ENCODE measurements around the gene TSBP1.
"Not testable (repeated sequence)": the region's sequence is repeated elsewhere in the genome, so short reads cannot be mapped to it uniquely, and the experiment has no call there.

Gene TSBP1

DNA sequence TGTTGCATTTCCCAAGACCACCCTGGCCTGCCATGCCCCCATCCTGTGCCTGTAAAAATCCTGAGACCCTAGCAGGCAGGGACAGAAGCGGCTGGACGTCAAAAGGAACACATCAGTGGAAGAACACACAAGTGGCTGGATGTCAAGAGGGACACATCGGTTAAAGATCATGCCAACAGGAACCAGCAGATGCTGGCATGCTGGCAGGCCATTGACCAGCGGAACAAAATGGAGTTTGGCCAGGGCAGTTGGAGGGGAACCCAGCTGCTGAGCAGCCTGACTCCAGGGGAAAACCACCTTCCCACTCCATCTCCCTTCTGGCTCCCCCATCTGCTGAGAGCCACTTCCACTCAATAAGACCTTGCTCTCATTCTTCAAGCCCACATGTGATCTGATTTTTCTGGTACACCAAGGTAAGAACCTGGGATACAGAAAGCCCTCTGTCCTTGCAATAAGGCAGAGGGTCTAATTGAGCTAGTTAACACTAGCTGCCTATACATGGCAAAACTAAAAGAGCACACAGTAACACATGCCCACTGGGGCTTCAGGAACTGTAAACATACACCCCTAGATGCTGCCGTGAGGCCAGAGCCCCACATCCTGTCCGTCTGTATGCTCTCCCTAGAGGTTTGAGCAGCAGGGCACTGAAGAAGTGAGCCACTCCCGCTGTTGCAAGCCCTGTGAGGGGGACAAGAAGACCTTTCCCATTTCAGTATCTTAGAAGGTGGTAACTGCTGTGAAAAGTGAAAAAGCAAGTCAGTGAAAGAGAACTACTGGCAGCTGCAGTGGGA lies 4.2 kb upstream of the TSBP1 start:
- DNase-seq: no peak

DNA sequence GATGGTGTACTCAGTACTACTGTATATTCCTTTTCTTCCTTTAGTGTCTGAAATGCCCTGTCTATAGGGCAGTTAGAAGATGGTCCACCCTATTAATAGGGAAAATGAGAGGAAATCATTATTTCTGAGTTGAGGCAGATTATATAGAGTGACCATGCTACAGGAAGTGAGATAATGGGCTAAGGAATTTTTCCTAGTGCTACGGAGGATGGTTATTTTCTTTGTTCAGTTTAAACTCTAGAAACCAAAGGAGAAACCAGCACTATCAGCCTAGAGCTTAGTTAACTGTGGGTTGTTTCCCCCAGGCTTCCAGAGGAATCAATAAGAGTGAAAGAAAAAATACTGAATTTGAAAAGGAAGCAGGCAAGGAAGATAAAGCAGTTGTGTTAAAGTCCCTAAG lies 474 bp downstream of the TSBP1 start:
- no peak for DNase-seq

DNA sequence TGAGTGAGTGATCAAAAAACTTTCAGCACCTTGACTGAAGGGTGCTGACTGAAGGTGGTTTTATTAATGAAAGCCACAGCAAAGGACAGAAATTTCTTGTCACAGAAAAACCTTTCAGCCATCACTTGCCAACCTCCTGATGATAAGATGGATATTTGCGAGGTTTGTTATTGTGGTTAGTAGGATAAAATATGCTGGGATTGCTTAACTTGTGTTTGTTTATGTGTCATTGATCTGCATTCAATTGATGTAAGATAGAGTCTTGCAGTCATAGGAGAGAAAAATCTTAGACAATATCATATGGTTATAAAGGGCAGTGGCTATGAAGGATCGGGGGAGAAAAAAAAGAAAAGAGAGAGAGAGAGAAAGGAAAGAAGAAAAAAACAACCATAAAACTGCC lies 1.2 kb downstream of the TSBP1 start:
- DNase-seq: no peak

DNA sequence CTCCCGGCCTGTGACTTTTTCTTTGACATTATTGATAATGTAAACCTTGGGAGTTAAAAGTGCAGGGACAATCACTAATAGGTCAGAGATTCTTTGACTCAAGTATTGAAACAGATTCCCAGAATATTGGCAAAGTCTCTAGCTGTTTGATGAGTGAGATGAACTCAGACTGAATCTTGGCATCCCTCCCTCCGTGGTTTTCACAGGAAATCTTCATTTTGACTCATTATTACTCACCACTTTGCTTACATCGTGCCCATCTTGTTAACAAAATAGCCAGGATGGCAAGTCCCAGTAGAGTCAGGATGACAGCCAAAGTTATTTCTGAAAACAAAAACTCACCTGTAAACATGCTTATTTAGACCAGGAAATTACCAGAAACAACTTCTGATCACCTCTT lies 2.0 kb downstream of the TSBP1 start:
- DNase-seq: no peak

- DNase-seq: no peak
Measured at GRCh38 chr6:32367644-32368043, 4.1 kb downstream of the TSBP1 start.

GRCh38 chr6:32359225-32359624 lies 12.5 kb downstream of the TSBP1 start:
- not testable (repeated sequence) for DNase-seq

DNA sequence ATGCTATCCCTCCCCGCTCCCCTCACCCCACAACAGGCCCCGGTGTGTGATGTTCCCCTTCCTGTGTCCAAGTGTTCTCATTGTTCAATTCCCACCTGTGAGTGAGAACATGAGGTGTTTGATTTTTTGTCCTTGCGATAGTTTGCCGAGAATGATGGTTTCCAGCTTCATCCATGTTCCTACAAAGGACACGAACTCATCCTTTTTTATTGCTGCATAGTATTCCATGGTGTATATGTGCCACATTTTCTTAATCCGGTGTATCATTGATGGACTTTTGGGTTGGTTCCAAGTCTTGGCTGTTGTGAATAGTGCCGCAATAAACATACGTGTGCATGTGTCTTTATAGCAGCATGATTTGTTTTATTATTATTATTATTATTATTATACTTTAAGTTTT lies 13.2 kb downstream of the TSBP1 start:
- not testable (repeated sequence) for DNase-seq

- no peak for DNase-seq
Measured at GRCh38 chr6:32355018-32355417, 16.7 kb downstream of the TSBP1 start.

- DNase-seq: no peak
Measured at GRCh38 chr6:32353348-32353747, 18.4 kb downstream of the TSBP1 start.

GRCh38 chr6:32340242-32340641 lies 31.5 kb downstream of the TSBP1 start:
- no peak for DNase-seq

GRCh38 chr6:32337186-32337805 lies 34.4 kb downstream of the TSBP1 start:
- no peak for DNase-seq

GRCh38 chr6:32332433-32332832 lies 39.3 kb downstream of the TSBP1 start:
- no peak for DNase-seq

- DNase-seq: no peak
Measured at GRCh38 chr6:32329141-32329540, 42.6 kb downstream of the TSBP1 start.

DNA sequence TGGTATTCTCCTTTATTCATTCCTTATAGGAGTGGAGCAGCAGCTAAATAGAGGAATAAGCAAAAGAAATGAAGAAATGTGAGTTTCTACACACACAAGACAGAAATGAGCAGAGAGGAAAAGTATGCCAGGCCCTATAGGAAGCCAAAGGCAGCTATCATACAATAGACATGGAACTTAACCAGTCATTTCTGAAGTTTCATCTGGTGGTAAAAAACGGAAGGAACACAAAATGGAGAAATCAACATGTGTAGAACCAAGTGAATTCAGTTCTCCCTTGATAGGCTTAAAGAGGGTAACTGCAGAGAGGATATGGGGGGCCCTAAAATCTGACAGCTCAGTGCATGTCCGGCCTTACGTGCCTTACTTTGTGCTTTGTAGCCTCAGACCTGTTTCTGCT lies 44.6 kb downstream of the TSBP1 start:
- DNase-seq: no peak

- no peak for DNase-seq
Measured at GRCh38 chr6:32318501-32318900, 53.2 kb downstream of the TSBP1 start.

- no peak for DNase-seq
Measured at GRCh38 chr6:32317541-32317940, 54.2 kb downstream of the TSBP1 start.

GRCh38 chr6:32313964-32314363 lies 57.7 kb downstream of the TSBP1 start:
- DNase-seq: no peak

DNA sequence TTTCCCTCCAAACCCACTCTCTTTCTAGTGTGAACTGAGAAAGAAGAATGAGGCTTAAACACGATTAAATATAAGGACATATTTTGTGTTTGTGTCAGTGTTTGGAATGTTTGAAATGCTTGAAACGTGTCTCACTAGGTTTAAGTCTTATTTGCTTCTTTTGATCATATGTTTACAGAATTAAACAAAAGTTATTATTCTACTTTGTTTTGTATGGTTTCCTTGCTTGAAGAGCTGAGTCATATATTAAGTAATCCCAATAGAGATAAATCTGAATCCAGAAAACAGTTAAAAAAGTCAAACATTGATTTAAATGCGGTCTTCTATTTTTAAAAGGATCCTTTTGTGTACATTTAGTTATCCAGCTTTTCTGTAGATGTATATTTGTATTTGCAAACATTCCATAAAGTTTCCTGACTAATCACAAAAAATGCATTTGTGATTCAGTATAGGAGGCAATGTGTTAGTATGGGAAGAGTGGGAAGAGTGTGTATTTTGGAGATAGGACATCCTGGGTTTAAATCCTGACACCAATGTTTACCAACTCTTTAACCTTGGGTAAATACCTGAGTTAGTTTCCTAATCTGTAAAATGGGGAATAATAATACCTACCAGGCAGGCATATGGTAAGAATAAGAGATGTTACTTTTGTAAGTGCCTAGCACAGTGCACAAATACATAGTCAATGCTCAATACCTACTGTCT lies 72.9 kb downstream of the TSBP1 start:
- DNase-seq: no peak

DNA sequence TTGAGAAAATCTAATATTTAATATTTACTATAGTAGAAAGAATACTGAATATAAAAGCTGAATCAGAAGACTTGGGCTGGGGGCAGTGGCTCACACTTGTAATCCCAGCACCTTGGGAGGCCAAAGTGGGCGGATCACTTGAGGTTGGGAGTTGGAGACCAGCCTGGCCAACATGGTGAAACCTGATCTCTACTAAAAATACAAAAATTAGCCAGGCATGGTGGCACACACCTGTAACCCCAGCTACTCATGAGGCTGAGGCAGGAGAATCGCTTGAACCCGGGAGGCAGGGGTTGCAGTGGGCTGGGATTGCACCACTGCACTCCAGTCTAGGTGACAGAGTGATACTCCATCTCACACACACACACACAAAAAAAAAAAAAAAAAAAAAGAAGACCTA lies 76.7 kb downstream of the TSBP1 start:
- DNase-seq: not testable (repeated sequence)

DNA sequence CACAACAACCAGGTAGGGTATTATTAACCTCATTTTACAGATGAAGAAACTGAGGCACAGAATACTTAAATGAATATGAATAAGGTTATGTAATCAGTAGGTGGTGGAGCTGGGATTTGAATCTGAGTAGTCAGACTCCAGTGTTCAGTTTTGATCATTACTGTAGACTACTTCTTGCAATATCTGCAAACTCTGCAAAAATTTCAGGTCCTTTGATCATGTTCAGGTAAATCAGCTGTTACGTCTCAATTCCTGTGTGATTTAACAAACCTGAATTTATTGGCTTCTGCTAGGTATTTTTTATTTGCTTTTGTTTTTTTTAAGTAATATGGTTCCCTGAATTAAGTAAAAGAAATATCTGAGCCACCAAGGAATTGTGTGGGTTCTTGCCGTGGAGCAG lies 77.1 kb downstream of the TSBP1 start:
- DNase-seq: no peak

DNA sequence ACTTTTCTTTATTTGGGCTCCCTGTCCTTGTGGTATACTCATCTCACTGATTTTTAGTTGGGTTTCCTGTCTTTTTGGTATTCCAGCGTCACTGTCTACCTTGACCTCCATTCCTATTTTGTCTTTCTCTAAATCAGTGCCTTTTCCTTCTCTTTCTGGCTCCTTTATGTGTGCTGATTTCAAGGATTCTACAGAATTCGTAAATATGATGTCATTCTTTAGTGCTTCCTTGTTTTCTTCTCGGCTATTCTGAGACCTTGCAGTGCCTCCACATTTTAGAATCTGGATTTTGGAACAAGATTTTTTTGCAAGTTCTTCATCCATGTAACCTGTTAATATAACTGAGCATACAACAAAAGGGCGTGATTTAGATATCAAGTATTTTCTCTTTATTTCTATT lies 78.0 kb downstream of the TSBP1 start:
- no peak for DNase-seq

GRCh38 chr6:32291543-32291942 lies 80.2 kb downstream of the TSBP1 start:
- DNase-seq: no peak

- DNase-seq: no peak
Measured at GRCh38 chr6:32290886-32291450, 80.7 kb downstream of the TSBP1 start.

DNA sequence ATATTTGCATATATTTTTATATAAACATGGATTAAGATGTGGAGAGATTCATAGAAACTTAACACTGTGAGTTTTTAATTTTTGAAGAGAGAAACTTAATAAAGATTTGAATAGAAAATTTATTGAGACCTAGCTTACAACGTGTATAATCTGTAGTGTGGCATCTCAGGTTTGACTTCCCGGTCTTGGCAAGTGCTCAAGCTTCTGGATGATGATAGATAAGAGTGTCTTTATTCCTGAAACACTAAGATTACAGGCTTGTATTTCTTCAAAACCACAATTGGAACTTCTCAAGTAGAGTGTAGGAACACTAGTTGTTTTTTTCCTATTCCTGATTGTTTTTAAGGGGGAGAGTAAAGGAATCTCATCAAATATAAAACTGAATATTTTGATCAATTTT lies 83.3 kb downstream of the TSBP1 start:
- no peak for DNase-seq
